Type B pancreatic cell (in vitro differentiated cells): ENCODE data around the gene PLCB1. TPM values are rescaled to one million over a fixed set of nuclear protein-coding genes. Genes with fewer than 3 reads are reported as not detected.
"Not testable (repeated sequence)": the region's sequence is repeated elsewhere in the genome, so short reads cannot be mapped to it uniquely, and the experiment has no call there.

Experiments
- DNase-seq: peaks from one replicate; pipeline ENCODE4 v3.0.0; 2021; ENCODE audit warnings: mixed read lengths; ENCODE audit not compliant: unreplicated experiment; ENCODE audit errors: extremely low spot score
- H3K27ac Mint-ChIP-seq: 2 replicates; pipeline ENCODE4 v1.8.0; 2021; ENCODE audit warnings: mild to moderate bottlenecking, mixed read lengths
- H3K27me3 Mint-ChIP-seq: 2 replicates; pipeline ENCODE4 v1.8.0; 2021; ENCODE audit warnings: mixed read lengths
- H3K36me3 Mint-ChIP-seq: 2 replicates; pipeline ENCODE4 v1.8.0; 2021; ENCODE audit warnings: mixed read lengths
- H3K4me1 Mint-ChIP-seq: one replicate; pipeline ENCODE4 v1.8.0; 2021; ENCODE audit warnings: mixed read lengths; ENCODE audit not compliant: unreplicated experiment
- H3K4me3 Mint-ChIP-seq: 2 replicates; pipeline ENCODE4 v1.8.0; 2021; ENCODE audit warnings: mild to moderate bottlenecking, mixed read lengths
- H3K9me3 Mint-ChIP-seq: 2 replicates; pipeline ENCODE4 v1.8.0; 2021; ENCODE audit warnings: mixed read lengths
- total RNA-seq: library from RNA; stranded (reverse); gene quantifications from 2 replicates; pipeline ENCODE4 v1.2.1, GENCODE V29; 2021; ENCODE audit warnings: low replicate concordance
- TF ChIP-seq, protein P1 (sequence below): fragments of 200-600 bp; sonication (generic); conservative IDR thresholded peaks from 2 replicates; pipeline ENCODE4 v1.5.0; 2021; ENCODE audit warnings: antibody characterized with exemption, mild to moderate bottlenecking

The PLCB1 gene
- total RNA-seq, 1 donor from 2014 or later = 17.9 TPM

DNA sequence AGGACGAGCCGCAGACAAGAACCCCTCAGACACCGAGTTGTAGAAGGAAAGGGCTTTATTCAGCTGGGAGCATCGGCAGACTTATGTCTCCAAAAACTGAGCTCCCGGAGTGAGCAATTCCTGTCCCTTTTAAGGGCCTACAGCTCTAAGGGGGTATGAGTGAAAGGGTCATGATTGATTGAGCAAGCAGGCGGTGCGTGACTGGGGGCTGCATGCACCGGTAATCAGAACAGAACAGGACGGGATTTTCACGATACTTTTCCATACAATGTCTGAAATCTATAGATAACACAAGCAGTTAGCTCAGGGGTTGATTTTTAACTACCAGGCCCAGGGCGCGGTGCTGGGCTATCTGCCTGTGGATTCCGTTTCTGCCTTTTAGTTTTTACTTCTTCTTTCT is 710.5 kb downstream of the PLCB1 start:
- Mint-ChIP-seq H3K27ac (no peak overlapping the region), H3K4me3 (no peak overlapping the region), H3K4me1 (no peaks in the 10 kb centered on the region), H3K36me3 (no peaks in the 10 kb centered on the region), H3K27me3 (no peaks in the 10 kb centered on the region), H3K9me3 (no peaks in the 10 kb centered on the region)
- DNase-seq = no peak
- TF ChIP-seq, protein P1, sequence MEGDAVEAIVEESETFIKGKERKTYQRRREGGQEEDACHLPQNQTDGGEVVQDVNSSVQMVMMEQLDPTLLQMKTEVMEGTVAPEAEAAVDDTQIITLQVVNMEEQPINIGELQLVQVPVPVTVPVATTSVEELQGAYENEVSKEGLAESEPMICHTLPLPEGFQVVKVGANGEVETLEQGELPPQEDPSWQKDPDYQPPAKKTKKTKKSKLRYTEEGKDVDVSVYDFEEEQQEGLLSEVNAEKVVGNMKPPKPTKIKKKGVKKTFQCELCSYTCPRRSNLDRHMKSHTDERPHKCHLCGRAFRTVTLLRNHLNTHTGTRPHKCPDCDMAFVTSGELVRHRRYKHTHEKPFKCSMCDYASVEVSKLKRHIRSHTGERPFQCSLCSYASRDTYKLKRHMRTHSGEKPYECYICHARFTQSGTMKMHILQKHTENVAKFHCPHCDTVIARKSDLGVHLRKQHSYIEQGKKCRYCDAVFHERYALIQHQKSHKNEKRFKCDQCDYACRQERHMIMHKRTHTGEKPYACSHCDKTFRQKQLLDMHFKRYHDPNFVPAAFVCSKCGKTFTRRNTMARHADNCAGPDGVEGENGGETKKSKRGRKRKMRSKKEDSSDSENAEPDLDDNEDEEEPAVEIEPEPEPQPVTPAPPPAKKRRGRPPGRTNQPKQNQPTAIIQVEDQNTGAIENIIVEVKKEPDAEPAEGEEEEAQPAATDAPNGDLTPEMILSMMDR = no peak

DNA sequence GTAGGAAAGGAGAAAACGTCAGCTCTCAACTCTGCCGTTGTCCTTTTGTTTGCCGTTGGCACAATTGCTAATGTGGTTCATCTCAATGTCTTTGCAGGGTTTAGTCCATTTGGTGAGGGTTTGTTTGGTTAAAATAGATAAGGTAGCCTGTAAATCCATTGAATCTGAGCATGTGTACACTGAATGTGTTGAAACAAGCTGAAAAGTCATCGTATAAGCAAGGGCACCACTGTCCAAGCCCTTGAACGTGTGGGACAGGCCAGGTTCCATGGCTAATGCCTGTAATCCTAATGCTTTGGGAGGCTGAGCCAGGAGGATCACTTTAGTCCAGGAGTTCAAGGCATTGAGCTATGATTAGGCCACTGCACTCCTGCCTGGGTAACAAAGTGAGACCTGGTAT is 712.1 kb downstream of the PLCB1 start:
- no peak overlapping the region for H3K27ac Mint-ChIP-seq
- DNase-seq = no peak
- H3K4me1 Mint-ChIP-seq = no peaks in the 10 kb centered on the region
- H3K27me3 Mint-ChIP-seq = no peaks in the 10 kb centered on the region
- H3K4me3 Mint-ChIP-seq = no peak overlapping the region
- TF ChIP-seq, protein P1 = no peak
- H3K9me3 Mint-ChIP-seq = no peaks in the 10 kb centered on the region
- H3K36me3 Mint-ChIP-seq = no peaks in the 10 kb centered on the region

DNA sequence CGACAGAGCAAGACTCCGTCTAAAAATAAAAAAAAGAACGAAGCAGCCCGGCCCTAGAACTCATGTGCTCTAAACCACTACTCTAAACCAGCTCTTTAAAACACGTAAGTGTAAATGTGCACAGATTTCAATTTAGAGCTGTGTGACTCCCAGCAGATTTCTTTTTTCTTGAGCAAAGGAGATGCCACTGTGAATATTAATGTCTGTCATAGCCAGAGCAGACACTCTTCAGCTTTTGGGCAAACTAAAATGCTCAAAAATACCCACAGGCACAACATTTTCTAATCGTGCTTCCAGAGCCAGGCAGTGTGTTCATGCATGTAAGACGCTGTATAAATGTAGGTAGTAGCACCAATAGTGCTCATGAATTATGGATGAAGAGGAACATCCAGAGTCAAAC is 717.9 kb downstream of the PLCB1 start:
- Mint-ChIP-seq H3K27me3 (peaks cover 4% of the 10 kb centered on the region), H3K27ac (no peak overlapping the region), H3K36me3 (no peaks in the 10 kb centered on the region), H3K4me3 (no peak overlapping the region), H3K9me3 (no peaks in the 10 kb centered on the region), H3K4me1 (peaks cover 6% of the 10 kb centered on the region)
- no peak for DNase-seq
- TF ChIP-seq, protein P1 = no peak

DNA sequence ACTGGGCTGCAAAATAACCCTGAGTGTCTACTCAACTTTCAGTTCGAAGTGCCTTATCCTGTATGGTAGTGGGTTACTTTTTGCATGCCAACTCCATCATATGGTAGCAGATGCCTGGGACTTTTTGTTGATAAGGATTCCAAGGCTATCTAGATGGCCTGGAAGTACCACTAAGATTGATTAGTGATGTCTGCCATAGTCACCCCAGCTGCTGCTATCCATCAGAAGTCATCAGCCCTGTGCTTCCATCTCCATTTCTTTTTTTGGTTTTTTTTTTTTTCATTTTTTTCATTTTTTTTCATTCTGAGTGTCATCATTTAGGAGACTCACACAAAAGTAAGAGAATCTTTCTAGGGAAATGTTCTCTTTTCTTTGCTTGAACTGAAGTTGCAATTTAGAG is 719.4 kb downstream of the PLCB1 start:
- no peak overlapping the region for H3K4me3 Mint-ChIP-seq
- TF ChIP-seq, protein P1 = no peak
- no peaks in the 10 kb centered on the region for H3K9me3 Mint-ChIP-seq
- no peak for DNase-seq
- peaks cover 4% of the 10 kb centered on the region for H3K27me3 Mint-ChIP-seq
- no peak overlapping the region for H3K27ac Mint-ChIP-seq
- no peaks in the 10 kb centered on the region for H3K36me3 Mint-ChIP-seq
- peaks cover 11% of the 10 kb centered on the region for H3K4me1 Mint-ChIP-seq

DNA sequence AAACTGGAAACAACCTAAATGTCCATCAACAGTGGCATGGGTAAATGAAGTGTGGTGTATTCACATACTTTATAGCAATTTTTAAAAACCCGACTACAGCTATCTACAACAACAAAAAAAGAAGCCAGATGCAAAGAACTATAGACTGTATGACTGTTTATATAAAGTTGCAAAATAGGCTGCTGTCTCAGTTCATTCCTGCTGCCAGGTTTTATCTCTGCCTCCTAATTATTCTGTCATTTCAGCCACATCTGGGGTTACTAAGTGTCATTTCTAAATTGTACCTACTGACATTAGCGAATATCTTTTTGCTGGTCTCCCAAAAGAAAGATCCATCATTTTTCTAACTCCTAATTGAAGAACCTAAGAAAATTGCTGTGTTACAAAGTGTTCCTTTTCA is 719.9 kb downstream of the PLCB1 start:
- not testable (repeated sequence) for H3K36me3 Mint-ChIP-seq, H3K9me3 Mint-ChIP-seq, H3K27ac Mint-ChIP-seq, H3K27me3 Mint-ChIP-seq, DNase-seq, H3K4me3 Mint-ChIP-seq
- H3K4me1 Mint-ChIP-seq = peaks cover 11% of the 10 kb centered on the region

DNA sequence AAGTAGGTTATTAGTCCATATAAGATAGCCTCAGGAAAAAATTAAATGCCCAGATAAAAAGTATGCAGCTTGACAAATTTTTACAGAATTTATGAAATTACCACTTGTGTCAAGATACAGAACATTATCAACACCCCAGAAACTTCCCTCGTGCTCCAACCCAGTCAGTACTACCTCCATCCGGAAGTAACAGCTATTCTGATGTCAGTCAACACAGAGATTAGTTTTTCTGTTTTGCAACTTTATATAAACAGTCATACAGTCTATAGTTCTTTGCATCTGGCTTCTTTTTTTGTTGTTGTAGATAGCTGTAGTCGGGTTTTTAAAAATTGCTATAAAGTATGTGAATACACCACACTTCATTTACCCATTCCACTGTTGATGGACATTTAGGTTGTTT is 721.1 kb downstream of the PLCB1 start:
- not testable (repeated sequence) for H3K9me3 Mint-ChIP-seq, H3K36me3 Mint-ChIP-seq, DNase-seq, H3K27me3 Mint-ChIP-seq, H3K4me3 Mint-ChIP-seq, H3K27ac Mint-ChIP-seq
- peaks cover 11% of the 10 kb centered on the region for H3K4me1 Mint-ChIP-seq

DNA sequence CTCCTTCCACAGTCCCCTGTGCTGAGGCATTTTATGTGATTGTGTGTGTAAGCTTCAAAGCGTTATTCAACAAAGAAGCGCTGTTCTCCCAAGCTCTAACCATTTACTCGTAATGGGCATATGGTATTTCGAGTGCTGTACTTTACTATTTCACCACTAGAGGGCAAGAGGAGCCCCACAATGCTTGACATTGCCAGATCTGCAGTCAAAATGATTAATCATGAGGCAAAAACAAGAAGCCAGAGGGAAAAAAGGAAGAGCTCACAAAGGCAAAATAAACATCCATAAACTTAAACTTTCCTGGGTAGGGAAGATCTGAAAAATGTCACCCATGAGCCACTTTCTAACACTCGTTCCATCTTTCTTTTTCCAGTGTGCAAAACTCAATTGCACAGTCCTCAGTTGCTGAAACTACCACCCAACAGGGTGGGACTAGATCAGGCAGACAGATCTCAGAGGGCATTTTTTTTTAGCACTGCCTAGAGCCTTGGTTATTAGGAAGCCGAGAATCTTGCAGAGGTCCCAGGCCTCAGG is 721.8 kb downstream of the PLCB1 start:
- TF ChIP-seq, protein P1 = peak; percentile 93
- H3K9me3 Mint-ChIP-seq = no peaks in the 10 kb centered on the region
- H3K27me3 Mint-ChIP-seq = peaks cover 4% of the 10 kb centered on the region
- H3K4me1 Mint-ChIP-seq = peaks cover 11% of the 10 kb centered on the region
- no peak overlapping the region for H3K4me3 Mint-ChIP-seq
- H3K36me3 Mint-ChIP-seq = no peaks in the 10 kb centered on the region
- DNase-seq = no peak
- H3K27ac Mint-ChIP-seq = no peak overlapping the region
